Skeletal muscle cell (primary cell): ENCODE measurements around the gene FLT4.

Experiments
- DNase-seq: peaks from one replicate; pipeline ENCODE4 v3.0.0-alpha.2; 2010; ENCODE audit warnings: low read depth
- H3K4me3 ChIP-seq: 2 replicates; pipeline ENCODE4 v1.5.1; 2011; ENCODE audit warnings: low read depth, mild to moderate bottlenecking, control low read depth, low read length, moderate library complexity

The FLT4 gene

DNA sequence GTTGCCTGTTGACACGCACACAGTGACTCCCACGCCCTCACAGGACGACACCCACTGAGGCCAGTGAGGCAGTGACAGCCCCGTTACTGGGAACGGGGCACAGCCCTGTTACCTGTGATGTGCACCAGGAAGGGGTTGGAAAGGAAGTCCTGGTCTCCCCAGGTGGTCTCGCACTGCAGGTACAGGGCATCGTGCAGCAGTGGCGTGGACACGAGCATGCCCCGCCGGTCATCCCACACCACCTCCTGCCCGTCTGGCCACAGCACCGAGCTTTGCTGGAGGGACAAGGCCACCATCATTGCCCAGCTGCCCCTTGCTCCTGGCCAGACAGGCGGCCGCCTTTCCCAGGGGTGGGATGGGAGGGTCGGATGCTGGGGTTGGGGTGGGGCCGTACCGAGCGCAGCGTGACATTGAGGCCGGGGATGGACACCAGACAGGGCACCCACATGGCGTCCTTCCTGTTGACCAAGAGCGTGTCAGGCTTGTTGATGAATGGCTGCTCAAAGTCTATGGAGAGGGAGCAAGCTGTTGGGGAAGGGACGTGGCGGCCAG is 19.5 kb downstream of the FLT4 start:
- DNase-seq, result no peak
- no peak overlapping the region for H3K4me3 ChIP-seq

GRCh38 chr5:180628827-180629750 is 20.3 kb downstream of the FLT4 start:
- no peak overlapping the region for H3K4me3 ChIP-seq
- no peak for DNase-seq

DNA sequence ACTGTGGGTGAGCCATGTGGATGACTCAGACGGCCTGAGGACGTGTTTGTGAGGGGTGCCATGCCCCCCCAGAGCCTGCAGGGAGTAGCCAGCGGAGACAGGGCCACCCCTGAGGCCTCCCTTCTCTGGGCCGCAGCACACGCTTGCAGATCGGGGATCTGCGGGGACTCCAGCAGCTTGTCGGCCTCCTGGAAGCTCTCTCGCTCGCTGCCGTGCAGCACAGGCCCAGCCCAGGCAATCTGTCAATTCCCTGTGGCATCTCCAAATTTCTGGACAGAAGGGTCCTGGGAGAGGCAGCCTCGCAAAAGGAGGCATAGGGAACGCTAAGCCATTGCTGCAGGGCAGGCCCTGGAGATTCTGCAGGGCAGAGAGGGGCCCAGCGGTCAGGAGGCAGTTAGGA is 21.2 kb downstream of the FLT4 start:
- no peak for DNase-seq
- H3K4me3 ChIP-seq, result no peak overlapping the region

- H3K4me3 ChIP-seq, result no peak overlapping the region
- DNase-seq, result no peak
Observed at GRCh38 chr5:180627386-180628120, 21.8 kb downstream of the FLT4 start.

- H3K4me3 ChIP-seq, result no peak overlapping the region
- DNase-seq, result no peak
Observed at GRCh38 chr5:180626661-180627385, 22.6 kb downstream of the FLT4 start.

DNA sequence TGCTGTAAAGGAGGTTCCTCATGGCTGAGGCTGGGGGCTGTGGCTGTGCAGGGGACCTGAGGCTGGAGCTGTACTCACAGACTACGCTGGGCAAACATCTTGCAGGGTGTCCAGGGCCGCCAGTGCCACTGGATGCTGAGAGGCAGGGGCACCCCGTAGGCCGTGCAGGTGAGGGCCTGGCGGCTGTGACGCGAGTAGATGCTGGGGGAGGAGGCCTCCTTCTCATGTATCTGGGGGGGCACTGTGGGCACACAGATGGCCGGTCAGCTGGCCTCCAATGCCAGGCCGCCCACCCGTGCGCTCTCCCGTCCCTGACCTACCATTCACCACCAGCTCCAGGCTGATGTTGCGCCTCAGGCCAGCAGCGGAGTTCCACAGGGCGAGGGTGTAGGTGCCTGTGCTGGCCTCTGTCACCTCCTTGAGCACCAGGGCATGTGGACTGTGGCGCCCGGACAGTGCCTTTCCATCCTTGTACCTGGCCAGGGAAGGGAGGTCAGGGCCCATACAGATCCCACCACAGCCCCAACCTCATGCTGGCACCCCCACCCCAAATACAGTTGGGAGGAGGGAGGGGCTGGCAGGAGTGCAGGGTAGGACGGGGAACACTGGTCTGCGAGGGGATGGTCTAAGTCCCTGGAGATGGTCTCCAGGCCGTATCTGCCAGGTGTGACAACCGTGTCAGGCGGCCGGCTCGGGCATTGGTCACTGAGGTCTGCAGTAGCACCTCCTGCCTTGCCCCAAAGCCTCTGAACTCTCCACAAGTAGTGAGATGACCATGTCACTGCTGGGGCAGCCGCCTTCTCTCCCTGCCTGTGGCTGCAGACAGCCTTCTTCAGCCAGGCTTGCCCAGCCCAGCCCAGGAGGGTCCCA is 23.4 kb downstream of the FLT4 start:
- no peak overlapping the region for H3K4me3 ChIP-seq
- no peak for DNase-seq

GRCh38 chr5:180625125-180625790 is 24.1 kb downstream of the FLT4 start:
- DNase-seq, result no peak
- H3K4me3 ChIP-seq, result no peak overlapping the region

- DNase-seq, result no peak
- no peak overlapping the region for H3K4me3 ChIP-seq
Observed at GRCh38 chr5:180624587-180624986, 24.8 kb downstream of the FLT4 start.

DNA sequence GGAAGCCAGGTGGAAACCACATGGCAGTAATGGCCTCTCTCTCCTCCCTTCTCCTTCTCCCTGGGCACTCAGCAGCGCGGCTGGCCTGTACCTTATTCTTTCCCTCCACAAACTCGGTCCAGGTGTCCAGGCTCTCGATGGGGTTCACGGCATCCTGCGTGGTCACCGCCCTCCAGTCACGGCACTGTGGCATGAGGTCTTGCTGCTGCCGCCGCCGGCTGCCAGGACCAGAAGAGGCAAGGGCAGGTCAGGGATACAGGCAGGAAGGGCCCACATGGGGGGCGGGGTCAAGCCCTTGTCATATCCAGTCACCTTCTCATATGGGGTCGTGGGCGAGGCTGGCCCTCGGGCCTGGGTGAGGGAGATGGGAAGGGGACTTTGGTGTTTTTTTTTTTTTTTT is 25.6 kb downstream of the FLT4 start:
- no peak for DNase-seq
- H3K4me3 ChIP-seq, result no peak overlapping the region

- H3K4me3 ChIP-seq, result no peak overlapping the region
- DNase-seq, result no peak
Observed at GRCh38 chr5:180623411-180623834, 26.0 kb downstream of the FLT4 start.

GRCh38 chr5:180622910-180623309 is 26.5 kb downstream of the FLT4 start:
- no peak for DNase-seq

GRCh38 chr5:180621311-180621710 is 28.1 kb downstream of the FLT4 start:
- no peak overlapping the region for H3K4me3 ChIP-seq
- no peak for DNase-seq

More at GRCh38 chr5:180622910-180623309, 26.5 kb downstream of the FLT4 start:
- no peak overlapping the region for H3K4me3 ChIP-seq

DNA sequence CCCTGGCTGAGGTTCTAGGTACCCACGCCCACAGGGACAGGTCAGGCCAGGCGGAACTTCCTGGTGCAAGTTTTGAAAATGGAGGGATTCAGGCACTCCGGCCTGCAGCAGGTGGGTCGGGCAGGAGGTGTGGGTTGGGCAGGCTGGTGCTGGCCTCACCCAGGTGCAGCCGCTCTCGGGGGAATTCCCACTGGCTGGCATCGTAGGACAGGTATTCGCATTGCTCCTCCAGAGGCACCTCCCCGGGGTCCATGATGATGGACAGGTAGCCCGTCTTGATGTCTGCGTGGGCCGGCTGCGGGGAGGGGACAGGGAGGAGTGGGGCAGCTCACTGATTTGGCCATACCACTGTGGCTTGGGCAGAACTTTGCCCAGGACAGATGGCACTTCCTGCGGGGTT is 29.4 kb downstream of the FLT4 start:
- no peak overlapping the region for H3K4me3 ChIP-seq
- no peak for DNase-seq

DNA sequence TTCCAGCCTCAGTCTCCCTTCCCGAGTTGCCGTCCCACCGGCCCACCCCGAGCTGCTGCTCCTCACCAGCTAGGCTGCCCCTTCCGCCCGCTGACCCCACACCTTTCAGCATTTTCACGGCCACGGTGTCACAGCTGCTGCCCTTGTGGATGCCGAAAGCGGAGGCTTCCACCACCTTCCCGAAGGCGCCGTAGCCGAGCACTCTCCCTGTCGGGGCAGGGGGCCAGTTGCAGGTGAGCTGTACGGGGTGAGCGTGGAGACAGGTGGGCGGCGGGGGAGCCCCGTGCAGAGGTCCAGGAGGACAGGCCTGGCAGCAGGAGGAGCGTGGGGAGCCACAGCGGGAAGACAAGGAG is 29.9 kb downstream of the FLT4 start:
- no peak for DNase-seq
- H3K4me3 ChIP-seq, result no peak overlapping the region

- no peak for DNase-seq
- H3K4me3 ChIP-seq, result peak overlapping the region; percentile 45
Observed at GRCh38 chr5:180618829-180619562, 30.4 kb downstream of the FLT4 start.

DNA sequence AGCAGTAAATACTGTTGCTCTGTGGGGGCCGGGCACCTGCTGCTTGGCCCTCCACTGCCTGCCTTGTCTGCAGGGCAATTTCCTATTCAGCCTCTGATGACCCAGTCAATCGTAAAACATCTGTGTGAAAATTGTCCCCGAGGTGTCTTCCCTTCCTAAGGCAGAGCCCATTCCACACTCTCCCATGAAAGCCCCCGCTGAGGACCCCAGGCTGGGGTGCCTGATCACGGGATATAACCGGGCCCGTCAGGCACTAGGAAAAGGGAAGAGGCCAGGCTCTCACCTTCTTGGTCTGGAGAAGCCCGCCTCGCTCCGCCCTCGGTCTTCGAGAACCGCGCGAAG is 30.9 kb downstream of the FLT4 start:
- DNase-seq, result no peak
- peak overlapping the region; percentile 45 for H3K4me3 ChIP-seq

- DNase-seq, result no peak
- H3K4me3 ChIP-seq, result no peak overlapping the region
Observed at GRCh38 chr5:180613814-180614188, 35.6 kb downstream of the FLT4 start.
